Karpas-422 (cell line): Measurements from ENCODE around the gene IZUMO2. TPM values are rescaled to one million over a fixed set of nuclear protein-coding genes. Genes with fewer than 3 reads are reported as not detected.

Source experiments
- DNase-seq: peaks from one replicate; pipeline ENCODE4 v3.0.0-alpha.2; 2015
- H2AFZ ChIP-seq: fragments of 200-600 bp; sonication (generic); 2 replicates; pipeline ENCODE4 v1.6.1; 2014; ENCODE audit warnings: antibody characterized with exemption, low read length, mixed read lengths
- H3K27ac ChIP-seq: fragments of 200-600 bp; sonication (generic); 2 replicates; pipeline ENCODE4 v1.5.1; 2014; ENCODE audit warnings: mild to moderate bottlenecking, low read length, moderate library complexity
- H3K27me3 ChIP-seq: fragments of 200-600 bp; sonication (generic); 2 replicates; pipeline ENCODE4 v1.6.1; 2014; ENCODE audit warnings: low read length, mixed read lengths
- H3K36me3 ChIP-seq: fragments of 200-600 bp; sonication (generic); 2 replicates; pipeline ENCODE4 v1.6.1; 2014; ENCODE audit warnings: low read length, mixed read lengths; ENCODE audit not compliant: insufficient read depth
- H3K4me1 ChIP-seq: fragments of 200-600 bp; sonication (generic); 2 replicates; pipeline ENCODE4 v1.6.1; 2014; ENCODE audit warnings: mild to moderate bottlenecking, low read length, mixed read lengths
- H3K4me2 ChIP-seq: fragments of 200-600 bp; sonication (generic); 2 replicates; pipeline ENCODE4 v1.6.1; 2014; ENCODE audit warnings: low read length, low read depth, mild to moderate bottlenecking; ENCODE audit not compliant: poor library complexity, severe bottlenecking
- H3K4me3 ChIP-seq: fragments of 200-600 bp; sonication (generic); 2 replicates; pipeline ENCODE4 v1.5.1; 2014; ENCODE audit warnings: mild to moderate bottlenecking, antibody characterized with exemption, low read length, mixed read lengths
- H3K79me2 ChIP-seq: fragments of 200-600 bp; sonication (generic); 2 replicates; pipeline ENCODE4 v1.6.1; 2014; ENCODE audit warnings: mild to moderate bottlenecking, low read length, mixed read lengths
- H3K9ac ChIP-seq: fragments of 200-600 bp; sonication (generic); 2 replicates; pipeline ENCODE4 v1.6.0; 2014; ENCODE audit warnings: low read length
- H3K9me2 ChIP-seq: fragments of 200-600 bp; sonication (generic), shearing (Covaris generic); replicated peaks from 2 replicates; pipeline ENCODE4 v1.6.0; 2014; ENCODE audit warnings: mild to moderate bottlenecking, low read length, moderate library complexity; ENCODE audit not compliant: insufficient read depth
- H3K9me3 ChIP-seq: fragments of 300-700, 200-600 bp; sonication (generic); 2 replicates; pipeline ENCODE4 v1.6.1; 2014; ENCODE audit warnings: low read length, mixed read lengths
- H4K20me1 ChIP-seq: fragments of 200-600 bp; sonication (generic); 2 replicates; pipeline ENCODE4 v1.6.1; 2014; ENCODE audit warnings: mild to moderate bottlenecking, antibody characterized with exemption, low read length, low read depth; ENCODE audit not compliant: insufficient read depth
- total RNA-seq: library from RNA; depleted of rRNA; stranded (reverse); fragments of >200 nt; shearing (Covaris generic); gene quantifications from 2 replicates; pipeline ENCODE4 v1.2.3, GENCODE V29; 2014; ENCODE audit warnings: low replicate concordance

Gene IZUMO2
- total RNA-seq, 1 experiment from 2014 or later = not detected

GRCh38 chr19:50203281-50204080 is 40.4 kb upstream of the IZUMO2 start, which contains the start of gene MYH14:
TSS of gene MYH14 (plus strand) at chr19:50203622. CDS start at chr19:50210366, 6,744 bp downstream.
- Histone ChIP-seq H3K27ac (no peak within 1 kb of the TSS), H3K79me2 (no peaks in the 10 kb centered on the region), H2AFZ (no peak within 1 kb of the TSS), H3K9me2 (no peaks in the 10 kb centered on the region), H3K4me1 (no peaks in the 10 kb centered on the region), H3K27me3 (no peaks in the 10 kb centered on the region), H3K36me3 (no peaks in the 10 kb centered on the region), H4K20me1 (no peaks in the 10 kb centered on the region), H3K9me3 (no peaks in the 10 kb centered on the region), H3K4me3 (no peak within 1 kb of the TSS), H3K9ac (no peak within 1 kb of the TSS), H3K4me2 (no peak within 1 kb of the TSS)
- DNase-seq = no peak

- Histone ChIP-seq H3K36me3 (no peaks in the 10 kb centered on the region), H3K4me2 (no peak overlapping the region), H3K27ac (no peak overlapping the region), H3K4me3 (no peak overlapping the region), H3K79me2 (no peaks in the 10 kb centered on the region), H4K20me1 (no peaks in the 10 kb centered on the region), H3K9ac (no peak overlapping the region), H3K27me3 (no peaks in the 10 kb centered on the region), H3K9me3 (no peaks in the 10 kb centered on the region), H2AFZ (no peak overlapping the region), H3K4me1 (no peaks in the 10 kb centered on the region), H3K9me2 (no peaks in the 10 kb centered on the region)
- no peak for DNase-seq
These were observed 39.8 kb upstream of the IZUMO2 start for GRCh38 chr19:50202962-50203280.

GRCh38 chr19:50202386-50202785 is 39.3 kb upstream of the IZUMO2 start:
- DNase-seq = no peak
- no peak overlapping the region for H3K27ac ChIP-seq
- H2AFZ ChIP-seq = no peak overlapping the region
- no peak overlapping the region for H3K4me3 ChIP-seq
- H3K9me3 ChIP-seq = no peaks in the 10 kb centered on the region
- no peaks in the 10 kb centered on the region for H3K79me2 ChIP-seq
- no peaks in the 10 kb centered on the region for H3K27me3 ChIP-seq
- H3K36me3 ChIP-seq = no peaks in the 10 kb centered on the region
- H3K4me1 ChIP-seq = no peaks in the 10 kb centered on the region
- no peak overlapping the region for H3K4me2 ChIP-seq
- H4K20me1 ChIP-seq = no peaks in the 10 kb centered on the region
- H3K9ac ChIP-seq = no peak overlapping the region
- H3K9me2 ChIP-seq = no peaks in the 10 kb centered on the region

- H3K9me2 ChIP-seq = no peaks in the 10 kb centered on the region
- H3K9ac ChIP-seq = no peak overlapping the region
- H4K20me1 ChIP-seq = no peaks in the 10 kb centered on the region
- no peaks in the 10 kb centered on the region for H3K27me3 ChIP-seq
- no peaks in the 10 kb centered on the region for H3K9me3 ChIP-seq
- no peaks in the 10 kb centered on the region for H3K79me2 ChIP-seq
- DNase-seq = no peak
- H2AFZ ChIP-seq = no peak overlapping the region
- no peak overlapping the region for H3K27ac ChIP-seq
- H3K4me1 ChIP-seq = no peaks in the 10 kb centered on the region
- no peaks in the 10 kb centered on the region for H3K36me3 ChIP-seq
- no peak overlapping the region for H3K4me2 ChIP-seq
- H3K4me3 ChIP-seq = no peak overlapping the region
These were observed 36.1 kb upstream of the IZUMO2 start for GRCh38 chr19:50199259-50199555.

- H2AFZ ChIP-seq = no peak overlapping the region
- no peak for DNase-seq
- no peaks in the 10 kb centered on the region for H3K36me3 ChIP-seq
- H3K4me1 ChIP-seq = no peaks in the 10 kb centered on the region
- no peak overlapping the region for H3K27ac ChIP-seq
- no peaks in the 10 kb centered on the region for H4K20me1 ChIP-seq
- no peak overlapping the region for H3K4me3 ChIP-seq
- no peak overlapping the region for H3K9ac ChIP-seq
- no peaks in the 10 kb centered on the region for H3K9me2 ChIP-seq
- no peak overlapping the region for H3K4me2 ChIP-seq
- H3K79me2 ChIP-seq = no peaks in the 10 kb centered on the region
- H3K9me3 ChIP-seq = no peaks in the 10 kb centered on the region
- no peaks in the 10 kb centered on the region for H3K27me3 ChIP-seq
These were observed 35.6 kb upstream of the IZUMO2 start for GRCh38 chr19:50198431-50199258.

- no peaks in the 10 kb centered on the region for H3K36me3 ChIP-seq
- no peaks in the 10 kb centered on the region for H3K9me3 ChIP-seq
- H3K9me2 ChIP-seq = no peaks in the 10 kb centered on the region
- H3K27me3 ChIP-seq = no peaks in the 10 kb centered on the region
- no peak overlapping the region for H3K9ac ChIP-seq
- no peak overlapping the region for H3K27ac ChIP-seq
- H3K79me2 ChIP-seq = no peaks in the 10 kb centered on the region
- no peak overlapping the region for H2AFZ ChIP-seq
- no peak overlapping the region for H3K4me2 ChIP-seq
- no peaks in the 10 kb centered on the region for H4K20me1 ChIP-seq
- DNase-seq = no peak
- H3K4me3 ChIP-seq = no peak overlapping the region
- H3K4me1 ChIP-seq = no peaks in the 10 kb centered on the region
These were observed 34.3 kb upstream of the IZUMO2 start for GRCh38 chr19:50197348-50197747.

- H3K36me3 ChIP-seq = no peaks in the 10 kb centered on the region
- H3K4me2 ChIP-seq = no peak overlapping the region
- no peak overlapping the region for H3K9ac ChIP-seq
- H3K79me2 ChIP-seq = no peaks in the 10 kb centered on the region
- DNase-seq = no peak
- H2AFZ ChIP-seq = no peak overlapping the region
- H4K20me1 ChIP-seq = no peaks in the 10 kb centered on the region
- no peak overlapping the region for H3K27ac ChIP-seq
- no peaks in the 10 kb centered on the region for H3K27me3 ChIP-seq
- H3K4me1 ChIP-seq = no peaks in the 10 kb centered on the region
- no peaks in the 10 kb centered on the region for H3K9me3 ChIP-seq
- no peaks in the 10 kb centered on the region for H3K9me2 ChIP-seq
- no peak overlapping the region for H3K4me3 ChIP-seq
These were observed 33.3 kb upstream of the IZUMO2 start for GRCh38 chr19:50196322-50196932.

- Histone ChIP-seq H3K36me3 (no peaks in the 10 kb centered on the region), H3K9me2 (no peaks in the 10 kb centered on the region), H3K9ac (no peak overlapping the region), H3K4me3 (no peak overlapping the region), H3K27ac (no peak overlapping the region), H3K9me3 (no peaks in the 10 kb centered on the region), H3K27me3 (no peaks in the 10 kb centered on the region), H3K4me1 (no peaks in the 10 kb centered on the region), H3K4me2 (no peak overlapping the region), H3K79me2 (no peaks in the 10 kb centered on the region), H4K20me1 (no peaks in the 10 kb centered on the region), H2AFZ (no peak overlapping the region)
- no peak for DNase-seq
These were observed 32.1 kb upstream of the IZUMO2 start for GRCh38 chr19:50195224-50195623.
